Transverse colon (tissue), 3 donors: ENCODE data around the gene CES5A.

Experiments used
- CTCF ChIP-seq, 5 experiments: fragments of 200-600 bp in 3 of 5; fragments of 450-650 bp in 2 of 5; sonication (generic) in 3 of 5; IDR thresholded peaks; 1 replicate in 2 of 5; 2 replicates in 3 of 5; pipeline ENCODE4 v1.5.1; 2016 to 2017; ENCODE audit warnings: antibody characterized with exemption in 5 of 5, inconsistent platforms in 3 of 5, mild to moderate bottlenecking in 2 of 5, moderate library complexity in 1 of 5
- EP300 ChIP-seq: sonication (generic); formaldehyde crosslinking; IDR thresholded peaks from one replicate; pipeline ENCODE4 v1.6.1; 2017; ENCODE audit warnings: antibody characterized with exemption, low read depth
- POLR2A ChIP-seq: fragments of 450-650 bp; IDR thresholded peaks from one replicate; pipeline ENCODE4 v1.6.1; 2016; ENCODE audit warnings: antibody characterized with exemption, mild to moderate bottlenecking, moderate library complexity

- TF ChIP-seq POLR2A (no peak), CTCF (IDR thresholded peaks at IDR 0.05) (no peak), EP300 (no peak)
These were observed 30.9 kb upstream of the CES5A start for GRCh38 chr16:55906123-55906522.
